LNCaP clone FGC (cell line): ENCODE results near the gene GPRC6A.

Experiments used
- DNase-seq: peaks from one replicate; pipeline ENCODE4 v3.0.0-alpha.2; 2011; ENCODE audit warnings: low read depth
- H3K4me3 ChIP-seq: 2 replicates; pipeline ENCODE4 v1.5.1; 2011; ENCODE audit warnings: mild to moderate bottlenecking, low read depth, low read length, control low read depth
- TF ChIP-seq, protein P1 (sequence below): IDR thresholded peaks from 2 replicates; pipeline ENCODE4 v1.5.1; 2012; ENCODE audit warnings: mild to moderate bottlenecking; ENCODE audit not compliant: control insufficient read depth, insufficient read depth; ENCODE audit errors: extremely low read depth

GPRC6A gene, protein sequence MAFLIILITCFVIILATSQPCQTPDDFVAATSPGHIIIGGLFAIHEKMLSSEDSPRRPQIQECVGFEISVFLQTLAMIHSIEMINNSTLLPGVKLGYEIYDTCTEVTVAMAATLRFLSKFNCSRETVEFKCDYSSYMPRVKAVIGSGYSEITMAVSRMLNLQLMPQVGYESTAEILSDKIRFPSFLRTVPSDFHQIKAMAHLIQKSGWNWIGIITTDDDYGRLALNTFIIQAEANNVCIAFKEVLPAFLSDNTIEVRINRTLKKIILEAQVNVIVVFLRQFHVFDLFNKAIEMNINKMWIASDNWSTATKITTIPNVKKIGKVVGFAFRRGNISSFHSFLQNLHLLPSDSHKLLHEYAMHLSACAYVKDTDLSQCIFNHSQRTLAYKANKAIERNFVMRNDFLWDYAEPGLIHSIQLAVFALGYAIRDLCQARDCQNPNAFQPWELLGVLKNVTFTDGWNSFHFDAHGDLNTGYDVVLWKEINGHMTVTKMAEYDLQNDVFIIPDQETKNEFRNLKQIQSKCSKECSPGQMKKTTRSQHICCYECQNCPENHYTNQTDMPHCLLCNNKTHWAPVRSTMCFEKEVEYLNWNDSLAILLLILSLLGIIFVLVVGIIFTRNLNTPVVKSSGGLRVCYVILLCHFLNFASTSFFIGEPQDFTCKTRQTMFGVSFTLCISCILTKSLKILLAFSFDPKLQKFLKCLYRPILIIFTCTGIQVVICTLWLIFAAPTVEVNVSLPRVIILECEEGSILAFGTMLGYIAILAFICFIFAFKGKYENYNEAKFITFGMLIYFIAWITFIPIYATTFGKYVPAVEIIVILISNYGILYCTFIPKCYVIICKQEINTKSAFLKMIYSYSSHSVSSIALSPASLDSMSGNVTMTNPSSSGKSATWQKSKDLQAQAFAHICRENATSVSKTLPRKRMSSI

DNA sequence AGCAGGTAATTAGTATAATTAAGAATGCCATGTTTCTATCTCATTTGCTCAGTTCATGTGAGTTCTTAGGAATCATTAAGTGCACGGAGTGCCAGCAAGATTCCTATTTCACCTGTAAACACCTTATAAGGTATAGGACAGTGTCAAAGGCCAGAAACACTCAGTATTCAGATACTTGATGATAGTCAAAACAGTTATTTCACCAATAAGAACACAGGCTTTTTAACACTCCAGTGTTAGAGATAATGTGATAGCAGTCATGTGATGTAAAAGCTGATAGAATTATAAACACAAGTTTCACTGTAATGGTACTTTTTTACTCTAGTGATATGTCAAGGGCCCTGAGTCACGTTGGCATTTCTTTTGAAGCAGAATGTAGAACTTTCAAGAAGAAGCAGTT is at the start of gene GPRC6A:
Gene GPRC6A (minus strand): TSS at position 101 of the 400 bp plus-strand sequence. CDS start 70 bp downstream, at position 31.
- DNase-seq, result no peak
- no peak within 1 kb of the TSS for H3K4me3 ChIP-seq
- TF ChIP-seq, protein P1, sequence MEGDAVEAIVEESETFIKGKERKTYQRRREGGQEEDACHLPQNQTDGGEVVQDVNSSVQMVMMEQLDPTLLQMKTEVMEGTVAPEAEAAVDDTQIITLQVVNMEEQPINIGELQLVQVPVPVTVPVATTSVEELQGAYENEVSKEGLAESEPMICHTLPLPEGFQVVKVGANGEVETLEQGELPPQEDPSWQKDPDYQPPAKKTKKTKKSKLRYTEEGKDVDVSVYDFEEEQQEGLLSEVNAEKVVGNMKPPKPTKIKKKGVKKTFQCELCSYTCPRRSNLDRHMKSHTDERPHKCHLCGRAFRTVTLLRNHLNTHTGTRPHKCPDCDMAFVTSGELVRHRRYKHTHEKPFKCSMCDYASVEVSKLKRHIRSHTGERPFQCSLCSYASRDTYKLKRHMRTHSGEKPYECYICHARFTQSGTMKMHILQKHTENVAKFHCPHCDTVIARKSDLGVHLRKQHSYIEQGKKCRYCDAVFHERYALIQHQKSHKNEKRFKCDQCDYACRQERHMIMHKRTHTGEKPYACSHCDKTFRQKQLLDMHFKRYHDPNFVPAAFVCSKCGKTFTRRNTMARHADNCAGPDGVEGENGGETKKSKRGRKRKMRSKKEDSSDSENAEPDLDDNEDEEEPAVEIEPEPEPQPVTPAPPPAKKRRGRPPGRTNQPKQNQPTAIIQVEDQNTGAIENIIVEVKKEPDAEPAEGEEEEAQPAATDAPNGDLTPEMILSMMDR, result no peak

DNA sequence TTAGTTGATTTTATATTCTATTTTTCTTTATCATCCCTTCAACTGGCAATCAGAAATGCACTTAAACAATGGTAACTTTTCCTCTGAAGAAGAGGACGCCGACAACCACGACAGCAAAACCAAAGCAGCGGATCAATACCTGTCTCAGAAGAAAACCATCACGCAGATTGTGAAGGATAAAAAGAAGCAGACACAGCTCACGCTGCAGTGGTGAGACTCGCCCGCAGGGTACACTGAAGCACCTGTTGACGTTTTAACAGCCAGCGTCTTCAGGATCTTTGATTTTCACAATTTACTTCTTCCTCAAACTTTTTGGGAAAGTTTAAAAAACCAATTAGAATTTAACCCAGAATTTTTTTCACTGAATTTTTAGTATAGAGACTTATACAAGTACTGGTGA is 48.9 kb upstream of the GPRC6A start:
- TF ChIP-seq, protein P1, result no peak
- peak overlapping the region; percentile 55; the same call in 1 of the 2 replicates for H3K4me3 ChIP-seq
- DNase-seq, result no peak

DNA sequence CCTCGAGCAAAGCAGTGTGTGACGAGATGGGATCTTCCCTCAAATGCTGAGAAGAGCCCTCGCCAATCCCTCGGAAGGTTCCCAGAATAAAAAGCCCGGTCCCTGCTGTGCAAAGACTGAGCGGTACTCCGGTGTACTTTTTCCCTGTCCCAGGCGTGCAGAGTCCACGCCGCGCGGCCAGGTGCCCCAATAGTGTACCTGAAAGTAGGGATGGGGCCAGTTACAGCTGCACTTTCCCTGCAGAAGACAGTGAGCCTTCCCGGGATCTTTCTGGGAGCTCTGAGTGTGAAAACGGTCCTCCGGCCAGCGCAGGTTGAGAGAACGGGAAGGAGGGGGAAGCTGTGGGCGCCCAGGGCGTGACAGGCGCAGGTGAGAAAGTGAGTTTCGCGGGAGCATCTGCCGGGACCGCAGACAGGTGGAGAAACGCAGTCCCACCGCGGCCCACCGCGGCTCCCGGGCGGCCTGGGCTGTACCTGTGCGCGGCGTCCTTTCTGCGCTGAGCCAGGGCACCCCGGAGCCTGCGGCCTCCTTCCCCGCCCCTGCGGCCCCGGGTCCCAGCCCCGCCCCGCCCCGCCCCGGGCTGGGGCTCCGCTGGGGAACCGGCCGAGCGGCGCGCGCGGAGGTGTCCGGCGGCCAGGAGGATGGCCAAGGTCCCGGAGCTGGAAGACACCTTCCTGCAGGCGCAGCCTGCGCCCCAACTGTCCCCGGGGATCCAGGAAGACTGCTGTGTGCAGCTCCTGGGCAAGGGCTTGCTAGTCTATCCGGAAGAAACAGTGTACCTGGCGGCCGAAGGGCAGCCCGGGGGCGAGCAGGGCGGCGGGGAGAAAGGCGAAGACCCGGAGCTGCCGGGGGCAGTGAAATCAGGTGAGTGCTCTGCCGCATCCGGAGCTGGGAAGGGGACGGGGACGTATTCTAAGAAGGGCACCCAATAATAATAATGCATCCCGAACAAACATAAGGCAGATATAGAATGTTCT is 48.0 kb upstream of the GPRC6A start, which contains the start of gene RFX6:
Gene RFX6 (plus strand): TSS at position 608 of the 977 bp plus-strand sequence. CDS start 34 bp downstream, at position 642.
- H3K4me3 ChIP-seq, result peak within 1 kb of the TSS; percentile 55
- no peak for DNase-seq
- TF ChIP-seq, protein P1, result no peak

DNA sequence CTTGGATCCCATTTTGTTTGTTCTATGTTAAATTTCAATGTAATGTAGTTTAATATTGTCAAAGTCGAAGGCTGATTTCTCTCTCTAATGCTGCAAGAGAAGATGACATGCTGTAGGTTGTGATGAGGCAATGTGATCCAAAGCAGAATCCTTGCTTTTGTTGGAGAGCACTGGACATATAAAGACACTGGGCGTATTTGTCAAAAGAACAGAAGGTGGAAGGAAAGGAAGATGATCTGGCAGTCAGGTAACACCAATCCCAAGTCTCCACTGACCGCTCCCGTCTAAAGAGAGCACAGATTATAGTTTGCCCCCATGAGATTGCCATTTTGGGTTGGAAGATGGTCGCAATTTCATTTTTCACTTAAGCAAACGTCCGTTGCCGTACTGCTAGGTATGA is 47.2 kb upstream of the GPRC6A start:
- TF ChIP-seq, protein P1, result no peak
- DNase-seq, result no peak
- no peak overlapping the region for H3K4me3 ChIP-seq

DNA sequence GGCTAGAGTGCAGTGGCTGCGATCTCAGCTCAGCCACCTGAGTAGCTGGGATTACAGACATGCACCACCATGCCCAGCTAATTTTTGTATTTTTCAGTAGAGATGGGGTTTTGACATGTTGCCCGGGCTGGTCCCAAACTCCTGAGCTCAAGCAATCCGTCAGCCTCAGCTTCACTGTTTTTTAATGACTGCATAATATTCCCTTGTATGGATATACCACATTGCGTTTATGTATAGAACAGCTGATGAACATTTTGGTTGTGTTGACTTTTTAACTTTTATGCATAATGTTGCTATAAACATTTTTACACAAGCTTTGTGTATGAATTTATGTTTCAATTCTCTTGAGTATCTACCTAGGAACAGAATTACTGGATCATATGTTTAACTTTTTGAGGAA is 43.9 kb upstream of the GPRC6A start:
- TF ChIP-seq, protein P1, result no peak
- DNase-seq, result no peak
- no peak overlapping the region for H3K4me3 ChIP-seq

DNA sequence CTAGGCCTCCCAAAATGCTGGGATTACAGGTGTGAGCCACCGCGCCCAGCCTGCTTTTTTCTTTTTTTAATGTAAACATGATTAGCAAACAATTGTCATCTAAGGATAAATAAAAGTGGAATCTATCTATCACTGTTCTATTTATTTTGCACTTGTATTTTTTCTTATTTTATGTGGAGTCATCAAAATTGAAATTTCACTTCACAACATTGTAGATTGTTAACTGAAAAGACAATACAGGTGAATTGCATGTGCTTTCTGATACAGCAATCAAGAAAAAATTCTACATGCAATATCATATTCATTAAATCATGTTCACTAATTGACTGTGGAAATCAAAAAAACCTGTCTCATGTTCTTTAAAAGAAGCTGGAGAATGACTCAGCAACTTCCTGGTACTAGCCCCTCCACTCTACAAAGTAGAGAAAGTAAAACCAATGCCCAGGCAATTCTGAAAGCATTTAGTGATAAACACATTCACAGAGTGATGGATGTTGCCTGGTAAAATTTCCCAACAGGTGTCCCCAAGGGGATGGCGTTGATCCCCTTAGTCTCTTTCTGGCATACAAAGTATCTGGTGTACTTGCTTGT is 37.5 kb upstream of the GPRC6A start:
- DNase-seq, result no peak
- TF ChIP-seq, protein P1, result no peak
- no peak overlapping the region for H3K4me3 ChIP-seq
